Measurements from ENCODE around the gene PUM1. TPM values are rescaled to one million over a fixed set of nuclear protein-coding genes. Genes with fewer than 3 reads are reported as not detected.

The PUM1 gene
- total and polyA plus RNA-seq, 2 donors (not counting 3 experiments of a cell fraction or from before 2014, with no cell fraction given), result 94.7 to 124 TPM

DNA sequence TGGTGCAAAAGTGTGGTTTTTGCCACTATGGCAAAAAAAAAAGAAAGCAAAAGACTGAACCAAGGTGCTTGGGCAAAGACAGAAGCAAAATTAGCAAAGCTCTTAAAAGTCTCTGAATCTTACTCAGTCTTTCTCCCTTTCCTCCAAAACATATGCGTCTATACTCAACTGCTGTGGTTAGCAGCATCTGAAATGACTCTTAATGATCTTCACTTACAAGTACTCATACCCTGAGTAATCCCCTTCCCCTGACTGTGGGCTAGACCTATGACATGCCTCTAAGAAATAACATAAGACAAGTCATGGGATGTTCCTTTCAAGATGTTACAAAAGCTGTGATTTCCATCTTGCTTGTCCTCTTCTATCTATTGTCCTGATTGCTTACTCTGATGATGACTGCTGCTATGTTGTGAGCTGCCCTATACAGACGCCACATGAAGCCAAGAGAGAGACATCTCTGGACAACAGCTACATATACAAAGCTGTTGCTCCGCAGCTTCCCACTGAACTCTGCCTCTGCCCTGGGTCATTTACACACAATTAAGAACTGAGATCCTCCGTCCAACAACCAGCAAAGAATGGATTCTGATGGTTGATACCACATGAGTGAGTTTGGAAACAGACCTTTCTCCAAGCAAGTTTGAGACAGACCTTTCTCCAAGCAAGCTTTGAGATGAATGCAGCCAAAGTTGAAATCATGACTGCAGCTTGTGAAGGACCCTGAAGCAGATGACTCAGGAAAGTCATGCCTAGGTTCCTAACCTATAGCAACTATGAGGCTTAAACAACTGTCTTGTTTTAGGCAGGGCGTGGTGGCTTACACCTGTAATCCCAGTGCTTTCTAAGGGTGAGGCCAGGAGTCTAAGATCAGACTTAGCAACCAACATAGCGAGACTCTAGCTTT, 55.2 kb downstream of the PUM1 start:
- no peak for FAIRE-seq
- Histone ChIP-seq H3K9me1 (replicated peaks; ENCODE audit: control insufficient read depth, extremely low read depth, insufficient read depth, low read length) (no peaks in the 10 kb centered on the region), H4K20me1 (replicated peaks; ENCODE audit: control insufficient read depth, extremely low read depth, insufficient read depth, low read length) (peaks cover 21% of the 10 kb centered on the region), H3K36me3 (ENCODE audit: control insufficient read depth in 2 of 2, extremely low read depth in 1 of 2, insufficient read depth in 2 of 2, low read length in 2 of 2) (peaks cover 3% of the 10 kb centered on the region in 2 experiments), H2AFZ (ENCODE audit: low read depth, low read length) (no peak overlapping the region), H3K27ac (ENCODE audit: insufficient read depth, low read depth, low read length) (no peak overlapping the region), H3K4me1 (ENCODE audit: control insufficient read depth, extremely low read depth, insufficient read depth, low read length) (peaks cover 26% of the 10 kb centered on the region), H3K27me3 (ENCODE audit: control insufficient read depth in 2 of 2, insufficient read depth in 2 of 2, low read length in 2 of 2) (no peaks in the 10 kb centered on the region), H3K4me2 (ENCODE audit: insufficient read depth, low read length) (no peak overlapping the region), H3K79me2 (ENCODE audit: control insufficient read depth, insufficient read depth, low read length) (peaks cover 98% of the 10 kb centered on the region), H3K9ac (replicated peaks; ENCODE audit: extremely low read depth, insufficient read depth, low read length) (no peak overlapping the region), H3K9me3 (replicated peaks; ENCODE audit: control insufficient read depth, insufficient read depth, low read length) (no peaks in the 10 kb centered on the region), H3K4me3 (replicated peaks in 1 of 3; ENCODE audit: insufficient read depth in 1 of 3, low read depth in 1 of 3, low read length in 3 of 3) (no peak overlapping the region)
- no peak for DNase-seq (ENCODE audit: low read depth, low spot score)
- ChIA-PET POLR2A (interaction anchor here (0.6 kb wide), 1 partner anchor 54 kb away, joined by 7 read pairs; no protein-coding TSS in a partner anchor), CTCF (interaction anchor here (1.0 to 2.5 kb wide), 3 partner anchors 10 to 48 kb away, joined by 3 to 9 read pairs (median 8); no protein-coding TSS in a partner anchor)
- dilution Hi-C loops (cut with MboI; ENCODE audit: extremely low pct_ligation_motif_present, low sequenced_read_pairs), result no loop called here
- intact Hi-C loops (cut with micrococcal nuclease), result no loop called here
- BruUV-seq (replicated peaks), result no TSS peak
- TF ChIP-seq, protein P1, sequence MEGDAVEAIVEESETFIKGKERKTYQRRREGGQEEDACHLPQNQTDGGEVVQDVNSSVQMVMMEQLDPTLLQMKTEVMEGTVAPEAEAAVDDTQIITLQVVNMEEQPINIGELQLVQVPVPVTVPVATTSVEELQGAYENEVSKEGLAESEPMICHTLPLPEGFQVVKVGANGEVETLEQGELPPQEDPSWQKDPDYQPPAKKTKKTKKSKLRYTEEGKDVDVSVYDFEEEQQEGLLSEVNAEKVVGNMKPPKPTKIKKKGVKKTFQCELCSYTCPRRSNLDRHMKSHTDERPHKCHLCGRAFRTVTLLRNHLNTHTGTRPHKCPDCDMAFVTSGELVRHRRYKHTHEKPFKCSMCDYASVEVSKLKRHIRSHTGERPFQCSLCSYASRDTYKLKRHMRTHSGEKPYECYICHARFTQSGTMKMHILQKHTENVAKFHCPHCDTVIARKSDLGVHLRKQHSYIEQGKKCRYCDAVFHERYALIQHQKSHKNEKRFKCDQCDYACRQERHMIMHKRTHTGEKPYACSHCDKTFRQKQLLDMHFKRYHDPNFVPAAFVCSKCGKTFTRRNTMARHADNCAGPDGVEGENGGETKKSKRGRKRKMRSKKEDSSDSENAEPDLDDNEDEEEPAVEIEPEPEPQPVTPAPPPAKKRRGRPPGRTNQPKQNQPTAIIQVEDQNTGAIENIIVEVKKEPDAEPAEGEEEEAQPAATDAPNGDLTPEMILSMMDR (IDR thresholded peaks at IDR 0.05; ENCODE audit: extremely low read depth in 1 of 2, insufficient read depth in 1 of 2, low read depth in 1 of 2, low read length in 2 of 2), result no peak
- TF ChIP-seq EZH2 (IDR thresholded peaks at IDR 0.05; ENCODE audit: borderline replicate concordance, low read depth, low read length, severe bottlenecking), result no peak
- TF ChIP-seq, protein P2, sequence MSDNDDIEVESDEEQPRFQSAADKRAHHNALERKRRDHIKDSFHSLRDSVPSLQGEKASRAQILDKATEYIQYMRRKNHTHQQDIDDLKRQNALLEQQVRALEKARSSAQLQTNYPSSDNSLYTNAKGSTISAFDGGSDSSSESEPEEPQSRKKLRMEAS (IDR thresholded peaks at IDR 0.05; ENCODE audit: insufficient read depth, insufficient read length), result no peak
- no peak for TF ChIP-seq JUN (IDR thresholded peaks at IDR 0.05; ENCODE audit: borderline replicate concordance, insufficient read depth, insufficient read length, low read depth)
- TF ChIP-seq POLR2AphosphoS5 (IDR thresholded peaks at IDR 0.05; ENCODE audit: insufficient read depth, low read depth, low read length), result no peak
- TF ChIP-seq MYC (IDR thresholded peaks at IDR 0.05; ENCODE audit: low read depth, low read length), result no peak
- no peak for TF ChIP-seq GATA2 (IDR thresholded peaks at IDR 0.05; ENCODE audit: insufficient read depth, insufficient read length, low read depth, low read length)
- no peak for TF ChIP-seq FOS (IDR thresholded peaks at IDR 0.05; ENCODE audit: borderline replicate concordance, insufficient read depth, low read length)
- no peak for TF ChIP-seq POLR2A (IDR thresholded peaks at IDR 0.05; ENCODE audit: low read depth, low read length)
